GM12878 (cell line): Measurements from ENCODE around the gene PREB. TPM values are rescaled to one million over a fixed set of nuclear protein-coding genes. Genes with fewer than 3 reads are reported as not detected.

Source experiments
- BCL3 ChIP-seq: IDR thresholded peaks from 2 replicates; pipeline ENCODE4 v1.6.1; 2011; ENCODE audit warnings: borderline replicate concordance, low read depth, mild to moderate bottlenecking, moderate library complexity, low read length; ENCODE audit not compliant: insufficient read depth, poor library complexity, severe bottlenecking
- CREM ChIP-seq: IDR thresholded peaks from 2 replicates; pipeline ENCODE4 v1.6.1; 2014; ENCODE audit warnings: antibody characterized with exemption, low read depth
- ESRRA ChIP-seq: IDR thresholded peaks from 2 replicates; pipeline ENCODE4 v1.6.1; 2012; ENCODE audit warnings: mild to moderate bottlenecking, low read length, improper control_type of control experiment
- ETV6 ChIP-seq, 2 experiments: fragments of 450-650 bp in 1 of 2; IDR thresholded peaks in 1 of 2; conservative IDR thresholded peaks in 1 of 2; 2 replicates each; pipeline ENCODE4 v1.6.1; 2014; ENCODE audit warnings: antibody characterized with exemption in 1 of 2, borderline replicate concordance in 1 of 2, low read depth in 1 of 2, mild to moderate bottlenecking in 1 of 2, moderate library complexity in 1 of 2
- FOXK2 ChIP-seq: fragments of 450-650 bp; IDR thresholded peaks from 2 replicates; pipeline ENCODE4 v1.6.1; 2017; ENCODE audit warnings: mild to moderate bottlenecking, moderate library complexity
- MEF2B ChIP-seq: fragments of 450-650 bp; IDR thresholded peaks from 2 replicates; pipeline ENCODE4 v1.6.1; 2018; ENCODE audit warnings: mild to moderate bottlenecking, moderate library complexity; ENCODE audit not compliant: partially characterized antibody, poor library complexity, severe bottlenecking
- MYC ChIP-seq: IDR thresholded peaks from 2 replicates; pipeline ENCODE4 v1.6.1; 2011; ENCODE audit warnings: mild to moderate bottlenecking, low read length, moderate library complexity, inconsistent platforms; ENCODE audit not compliant: insufficient read depth, insufficient replicate concordance, insufficient read length, severe bottlenecking
- NFYB ChIP-seq: IDR thresholded peaks from 2 replicates; pipeline ENCODE4 v1.6.1; 2011; ENCODE audit warnings: low read depth, mild to moderate bottlenecking, low read length, improper control_type of control experiment, moderate library complexity; ENCODE audit not compliant: insufficient read depth
- NRF1 ChIP-seq: conservative IDR thresholded peaks from 2 replicates; pipeline ENCODE4 v1.6.1; 2011; ENCODE audit warnings: mild to moderate bottlenecking, low read depth, low read length, improper control_type of control experiment
- PML ChIP-seq: IDR thresholded peaks from 2 replicates; pipeline ENCODE4 v1.6.1; 2012; ENCODE audit warnings: low read length, inconsistent platforms
- RCOR1 ChIP-seq: conservative IDR thresholded peaks from 2 replicates; pipeline ENCODE4 v1.6.1; 2012; ENCODE audit warnings: low read depth, low read length, improper control_type of control experiment
- SIX5 ChIP-seq: IDR thresholded peaks from 2 replicates; pipeline ENCODE4 v1.6.1; 2011; ENCODE audit warnings: mild to moderate bottlenecking, low read depth, low read length, moderate library complexity; ENCODE audit not compliant: severe bottlenecking
- SRF ChIP-seq, 2 experiments: IDR thresholded peaks; 2 replicates each; pipeline ENCODE4 v1.6.1; 2011; ENCODE audit warnings: low read depth in 2 of 2, low read length in 2 of 2, mild to moderate bottlenecking in 1 of 2, moderate library complexity in 1 of 2
- USF2 ChIP-seq: IDR thresholded peaks from 2 replicates; pipeline ENCODE4 v1.6.1; 2011; ENCODE audit warnings: low read depth, low read length, improper control_type of control experiment, borderline replicate concordance
- YY1 ChIP-seq: IDR thresholded peaks from 2 replicates; pipeline ENCODE4 v1.6.1; 2011; ENCODE audit warnings: low read depth, mild to moderate bottlenecking, low read length
- ZBTB11 ChIP-seq: fragments of 450-650 bp; formaldehyde crosslinking; IDR thresholded peaks from 2 replicates; pipeline ENCODE4 v1.5.0; 2022; ENCODE audit warnings: mild to moderate bottlenecking, missing genetic modification characterization
- ZNF207 ChIP-seq: fragments of 450-650 bp; IDR thresholded peaks from 2 replicates; pipeline ENCODE4 v1.6.1; 2014; ENCODE audit warnings: antibody characterized with exemption, mild to moderate bottlenecking, borderline replicate concordance
- ZNF274 ChIP-seq: IDR thresholded peaks from one replicate; pipeline ENCODE4 v1.8.0; 2011; ENCODE audit not compliant: insufficient read length, insufficient read depth
- ZNF592 ChIP-seq: fragments of 450-650 bp; IDR thresholded peaks from 2 replicates; pipeline ENCODE4 v1.6.1; 2017; ENCODE audit warnings: mild to moderate bottlenecking, moderate library complexity
- polyA plus RNA-seq, 11 experiments: library from polyadenylated mRNA; depleted of rRNA in 4 of 11; unstranded in 6 of 11; stranded (reverse) in 5 of 11; fragments of >200 nt; fragmentation: Nextera tagmentation in 4 of 11; fragmentation: Illumina TruSeq in 1 of 11; extraction: Ambion mirVana in 4 of 11; extraction: Trizol in 1 of 11; gene quantifications; 1 replicate in 1 of 11; 2 replicates in 10 of 11; pipeline versions ENCODE4 v1.2.1 to v1.2.3, GENCODE V29; 2011 to 2016; ENCODE audit warnings: inconsistent platforms in 2 of 11, missing spikeins in 2 of 11, low read depth in 1 of 11
- total RNA-seq, 4 experiments: library from RNA; depleted of rRNA in 3 of 4; stranded (reverse); fragments of >200 nt in 3 of 4; fragmentation: Illumina TruSeq in 1 of 4; extraction: Trizol in 1 of 4; gene quantifications; 2 replicates each; pipeline versions ENCODE4 v1.2.1 to v1.2.3, GENCODE V29; 2013 to 2021

PREB gene
- total and polyA plus RNA-seq, 10 of the 15 experiments (the other 5 are each of a cell fraction or from before 2014, with no cell fraction given), result 26.3 to 101 (median 52.7) TPM

- TF ChIP-seq SIX5 (peak; percentile 56), USF2 (no peak), RCOR1 (no peak), ZBTB11 (CRISPR knock-in tag) (no peak), ZNF274 (no peak), BCL3 (no peak), ETV6 (conservative IDR thresholded peaks at IDR 0.05 in 1 of 2, IDR thresholded peaks at IDR 0.05 in 1 of 2; ENCODE audit: borderline replicate concordance in 1 of 2, low read depth in 1 of 2) (no peak), MYC (no peak), NFYB (no peak), ZNF592 (no peak), CREM (peak; percentile 65), YY1 (no peak), ESRRA (no peak), NRF1 (peak; percentile 99), SRF (IDR thresholded peaks at IDR 0.05; ENCODE audit: low read depth in 2 of 2, low read length in 2 of 2) (no peak), ZNF207 (no peak), PML (no peak), FOXK2 (no peak), MEF2B (peak; percentile 22)
Measured at GRCh38 chr2:27133905-27134780, at the start of gene PREB (continued).
